HepG2 (cell line): ENCODE data around the gene FBF1. TPM values are rescaled to one million over a fixed set of nuclear protein-coding genes. Genes with fewer than 3 reads are reported as not detected.

Source experiments
- AGO2 ChIP-seq: fragments of 200-400 bp; formaldehyde crosslinking; optimal IDR thresholded peaks from 2 replicates; pipeline ENCODE3; 2017; ENCODE audit warnings: mild to moderate bottlenecking, low read depth, low read length, moderate library complexity
- CBFB ChIP-seq: sonication (generic); formaldehyde crosslinking; IDR thresholded peaks from 2 replicates; pipeline ENCODE4 v1.4.0; 2020; ENCODE audit warnings: missing genetic modification reagents
- DRAP1 ChIP-seq: IDR thresholded peaks from 2 replicates; pipeline ENCODE4 v1.6.1; 2016; ENCODE audit warnings: missing genetic modification reagents, missing compliant biosample characterization
- NCOA5 ChIP-seq: sonication (generic); formaldehyde crosslinking; IDR thresholded peaks from 2 replicates; pipeline ENCODE4 v1.4.0; 2020; ENCODE audit warnings: missing genetic modification reagents
- SMAD3 ChIP-seq: sonication (generic); formaldehyde crosslinking; IDR thresholded peaks from 2 replicates; pipeline ENCODE4 v1.4.0; 2020; ENCODE audit warnings: missing genetic modification reagents
- SMARCC2 ChIP-seq: fragments of 450-650 bp; IDR thresholded peaks from 2 replicates; pipeline ENCODE4 v1.6.1; 2017; ENCODE audit warnings: antibody characterized with exemption, mild to moderate bottlenecking
- SNAPC5 ChIP-seq: sonication (generic); formaldehyde crosslinking; IDR thresholded peaks from 2 replicates; pipeline ENCODE4 v1.8.1; 2023; ENCODE audit warnings: mild to moderate bottlenecking, missing genetic modification reagents, borderline replicate concordance
- TAF1 ChIP-seq: sonication (generic); formaldehyde crosslinking; IDR thresholded peaks from 2 replicates; pipeline ENCODE4 v1.4.0; 2020; ENCODE audit warnings: missing genetic modification reagents
- ZBTB37 ChIP-seq: sonication (generic); formaldehyde crosslinking; IDR thresholded peaks from 2 replicates; pipeline ENCODE4 v1.4.0; 2020; ENCODE audit warnings: mild to moderate bottlenecking, missing genetic modification reagents
- ZNF18 ChIP-seq: sonication (generic); formaldehyde crosslinking; IDR thresholded peaks from 2 replicates; pipeline ENCODE4 v1.8.0; 2022; ENCODE audit warnings: mild to moderate bottlenecking, missing genetic modification reagents; ENCODE audit not compliant: insufficient replicate concordance
- ZNF33B ChIP-seq: sonication (generic); formaldehyde crosslinking; IDR thresholded peaks from 2 replicates; pipeline ENCODE4 v1.5.1; 2020; ENCODE audit warnings: mild to moderate bottlenecking, missing genetic modification reagents
- ZNF446 ChIP-seq: sonication (generic); formaldehyde crosslinking; IDR thresholded peaks from 2 replicates; pipeline ENCODE4 v1.5.0; 2020; ENCODE audit warnings: mild to moderate bottlenecking, missing genetic modification reagents
- ZNF484 ChIP-seq: sonication (generic); formaldehyde crosslinking; IDR thresholded peaks from 2 replicates; pipeline ENCODE4 v1.5.1; 2020; ENCODE audit warnings: mild to moderate bottlenecking, low read depth, missing genetic modification reagents, borderline replicate concordance
- ZNF563 ChIP-seq: sonication (generic); formaldehyde crosslinking; IDR thresholded peaks from 2 replicates; pipeline ENCODE4 v1.8.0; 2022; ENCODE audit warnings: mild to moderate bottlenecking, moderate library complexity, missing genetic modification reagents
- ZNF577 ChIP-seq: sonication (generic); formaldehyde crosslinking; IDR thresholded peaks from 2 replicates; pipeline ENCODE4 v1.4.0; 2020; ENCODE audit warnings: mild to moderate bottlenecking, low read depth, missing genetic modification reagents, borderline replicate concordance
- ZNF589 ChIP-seq: sonication (generic); formaldehyde crosslinking; conservative IDR thresholded peaks from 2 replicates; pipeline ENCODE4 v1.8.0; 2022; ENCODE audit warnings: mild to moderate bottlenecking, moderate library complexity, missing genetic modification reagents
- ZNF674 ChIP-seq: sonication (generic); formaldehyde crosslinking; IDR thresholded peaks from 2 replicates; pipeline ENCODE4 v1.5.0; 2020; ENCODE audit warnings: low read depth, mild to moderate bottlenecking, missing genetic modification reagents
- ZNF850 ChIP-seq: sonication (generic); formaldehyde crosslinking; conservative IDR thresholded peaks from 2 replicates; pipeline ENCODE4 v1.9.0; 2021; ENCODE audit warnings: mild to moderate bottlenecking, missing genetic modification reagents
- ZXDC ChIP-seq: sonication (generic); formaldehyde crosslinking; IDR thresholded peaks from 2 replicates; pipeline ENCODE4 v1.5.0; 2020; ENCODE audit warnings: mild to moderate bottlenecking, missing genetic modification reagents
- polyA plus RNA-seq, 8 experiments: library from polyadenylated mRNA; depleted of rRNA in 3 of 8; stranded (reverse) in 7 of 8; unstranded in 1 of 8; fragments of >200 nt; fragmentation: Illumina TruSeq in 4 of 8; extraction: Trizol in 4 of 8; gene quantifications; 2 replicates each; pipeline versions ENCODE4 v1.2.1 to v1.2.3, GENCODE V29; 2011 to 2016; ENCODE audit warnings: low read depth in 4 of 8, missing spikeins in 1 of 8, mixed read lengths in 1 of 8; ENCODE audit not compliant: insufficient read depth in 1 of 8
- total RNA-seq, 5 experiments: library from RNA; depleted of rRNA; stranded (reverse); fragments of >200 nt; fragmentation: Illumina TruSeq; extraction: Trizol; gene quantifications; 2 replicates each; pipeline ENCODE4 v1.2.3, GENCODE V29; 2016; ENCODE audit warnings: low read depth in 1 of 5

Gene FBF1
- total and polyA plus RNA-seq, 2 of the 13 experiments (the other 11 are each of a cell fraction or from before 2014, with no cell fraction given) = 2.4 to 8.1 TPM

GRCh38 chr17:75892556-75893224, 48.2 kb downstream of the FBF1 start (continued):
- TF ChIP-seq ZNF589 (CRISPR knock-in tag) (peak; percentile 11; the same call in 1 of the 2 replicates), CBFB (CRISPR knock-in tag) (peak; percentile 38; the same call in 1 of the 2 replicates), ZNF563 (peak; percentile 67; the same call in 1 of the 2 replicates), ZNF446 (CRISPR knock-in tag) (no peak; the same call in 1 of the 2 replicates), ZNF33B (CRISPR knock-in tag) (no peak; the same call in 1 of the 2 replicates), AGO2 (peak; percentile 90), TAF1 (CRISPR knock-in tag) (peak; percentile 70), DRAP1 (CRISPR knock-in tag) (peak; percentile 65), ZXDC (CRISPR knock-in tag) (no peak; the same call in 1 of the 2 replicates), ZNF850 (CRISPR knock-in tag) (no peak), SMAD3 (CRISPR knock-in tag) (no peak), ZNF18 (CRISPR knock-in tag) (no peak), NCOA5 (CRISPR knock-in tag) (no peak), ZNF674 (CRISPR knock-in tag) (no peak), ZBTB37 (no peak), ZNF484 (CRISPR knock-in tag) (no peak), SMARCC2 (no peak), ZNF577 (CRISPR knock-in tag) (no peak), SNAPC5 (CRISPR knock-in tag) (no peak)
